Erythroblast (primary cell): ENCODE data around the gene AMZ1.

ENCODE experiments used
- DNase-seq, 2 experiments: peaks; one replicate each; lab custom pipeline; 2025; lab: John Stamatoyannopoulos, UW
- GATA1 ChIP-seq: IDR thresholded peaks from 2 replicates; pipeline ENCODE4 v1.6.1; 2011; ENCODE audit warnings: low read depth, mild to moderate bottlenecking, control low read depth, low read length, moderate library complexity
- POLR2A ChIP-seq: IDR thresholded peaks from 2 replicates; pipeline ENCODE4 v1.6.1; 2011; ENCODE audit warnings: mild to moderate bottlenecking, low read length

The AMZ1 gene, protein sequence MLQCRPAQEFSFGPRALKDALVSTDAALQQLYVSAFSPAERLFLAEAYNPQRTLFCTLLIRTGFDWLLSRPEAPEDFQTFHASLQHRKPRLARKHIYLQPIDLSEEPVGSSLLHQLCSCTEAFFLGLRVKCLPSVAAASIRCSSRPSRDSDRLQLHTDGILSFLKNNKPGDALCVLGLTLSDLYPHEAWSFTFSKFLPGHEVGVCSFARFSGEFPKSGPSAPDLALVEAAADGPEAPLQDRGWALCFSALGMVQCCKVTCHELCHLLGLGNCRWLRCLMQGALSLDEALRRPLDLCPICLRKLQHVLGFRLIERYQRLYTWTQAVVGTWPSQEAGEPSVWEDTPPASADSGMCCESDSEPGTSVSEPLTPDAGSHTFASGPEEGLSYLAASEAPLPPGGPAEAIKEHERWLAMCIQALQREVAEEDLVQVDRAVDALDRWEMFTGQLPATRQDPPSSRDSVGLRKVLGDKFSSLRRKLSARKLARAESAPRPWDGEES

GRCh38 chr7:2687881-2688318, at the start of gene AMZ1:
AMZ1 (plus strand) TSS chr7:2688202; CDS start chr7:2700452, 12,250 bp downstream.
- TF ChIP-seq POLR2A = no peak
- no peak for TF ChIP-seq GATA1
- no peak for DNase-seq

DNA sequence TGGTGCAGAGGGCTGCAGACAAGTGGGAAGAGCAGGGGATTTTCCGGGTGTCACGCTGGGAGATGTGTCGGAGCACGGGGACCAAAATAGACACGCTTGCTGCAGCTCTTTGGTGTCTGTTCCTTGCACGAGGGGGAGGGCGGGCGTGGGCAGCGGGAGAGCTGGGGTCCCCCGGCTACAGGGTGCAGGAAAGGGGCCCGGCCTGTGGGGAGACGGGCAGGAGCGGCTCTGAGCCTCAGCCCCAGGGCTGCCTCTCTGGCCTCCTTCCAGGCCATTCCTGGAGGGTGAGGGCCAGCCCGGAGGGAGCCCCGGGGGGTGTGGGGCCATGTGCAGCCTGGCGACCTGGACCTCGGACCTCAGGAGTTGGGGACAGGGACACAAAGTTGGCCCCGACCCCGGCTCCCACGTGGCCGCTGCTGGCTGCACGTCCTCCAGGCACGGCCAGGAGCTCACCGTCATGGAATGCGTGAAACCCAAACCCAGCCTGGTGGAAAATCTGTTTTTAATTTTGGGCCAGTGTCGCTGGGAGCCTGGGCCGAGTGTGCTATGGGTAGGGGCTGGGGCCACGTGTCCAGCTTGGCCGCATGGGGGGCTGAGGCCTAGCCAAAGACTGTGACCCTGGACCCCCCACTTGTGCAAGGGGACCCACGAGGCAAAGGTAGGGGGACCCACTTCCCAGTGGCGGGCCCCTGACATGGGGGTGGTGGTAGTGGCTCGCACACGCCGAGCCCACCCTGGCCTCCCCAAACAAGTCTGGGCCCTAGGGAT, 49.6 kb upstream of the AMZ1 start:
- TF ChIP-seq POLR2A (no peak), GATA1 (no peak)
- no peak for DNase-seq

GRCh38 chr7:2639181-2639681, 48.8 kb upstream of the AMZ1 start:
- TF ChIP-seq GATA1 (no peak), POLR2A (no peak)
- no peak for DNase-seq

DNA sequence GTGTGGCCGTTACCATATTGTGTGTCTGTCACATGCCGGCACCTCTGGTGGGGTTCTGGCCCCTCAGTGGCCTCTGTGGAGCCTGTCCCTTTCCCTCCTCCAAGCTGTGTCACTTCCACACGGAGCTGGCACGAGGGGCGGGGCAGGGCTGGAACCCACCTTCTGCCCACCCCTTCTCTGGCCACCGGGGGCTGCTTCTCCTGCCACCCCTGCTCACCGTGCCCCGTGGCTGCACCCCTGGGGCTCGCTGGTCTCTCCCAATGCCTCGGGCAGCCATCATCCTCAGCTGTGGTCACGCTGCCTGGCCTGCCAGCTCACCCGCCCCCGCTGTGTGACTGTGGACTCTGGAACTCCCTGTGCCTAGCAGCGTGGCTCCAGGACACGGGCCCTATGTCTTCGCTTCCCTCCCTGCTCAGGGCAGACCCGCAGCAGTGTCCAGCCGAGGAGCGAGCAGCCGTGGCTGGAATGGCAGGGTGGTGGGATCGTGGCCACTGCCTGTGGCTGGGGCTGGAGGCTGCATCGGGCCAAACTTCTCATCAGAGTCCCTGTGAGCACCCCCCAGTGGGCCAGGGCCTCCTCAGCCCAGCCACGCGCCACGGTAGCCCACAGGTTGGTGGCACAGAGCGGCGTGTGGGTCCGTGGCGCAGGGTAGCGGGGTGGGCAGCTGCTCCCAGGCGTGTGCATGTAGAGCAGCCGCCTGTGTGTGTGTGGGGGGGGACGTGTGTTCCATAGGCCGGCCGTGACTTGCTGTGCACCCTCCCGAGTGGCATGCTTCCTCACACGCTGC, 48.1 kb upstream of the AMZ1 start:
- no peak for DNase-seq
- no peak for TF ChIP-seq GATA1
- TF ChIP-seq POLR2A = no peak

DNA sequence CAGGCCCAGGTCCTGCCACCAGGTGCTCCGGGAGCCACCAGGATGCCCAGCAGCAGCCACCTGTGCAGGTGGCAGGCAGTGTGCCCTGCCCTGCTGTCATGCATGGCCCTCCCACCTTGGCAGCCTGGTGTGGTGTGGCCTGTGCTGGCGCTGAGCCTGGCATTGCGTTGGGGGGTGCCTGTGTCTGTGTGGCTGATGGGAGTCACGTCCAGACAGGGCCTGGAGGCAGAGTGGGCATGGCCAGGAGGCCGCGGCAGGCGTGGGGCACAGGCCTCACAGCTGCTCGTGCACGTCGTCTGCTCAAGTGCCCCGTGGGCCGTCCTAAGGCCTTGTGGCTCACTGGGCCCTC, 47.5 kb upstream of the AMZ1 start:
- DNase-seq = no peak

DNA sequence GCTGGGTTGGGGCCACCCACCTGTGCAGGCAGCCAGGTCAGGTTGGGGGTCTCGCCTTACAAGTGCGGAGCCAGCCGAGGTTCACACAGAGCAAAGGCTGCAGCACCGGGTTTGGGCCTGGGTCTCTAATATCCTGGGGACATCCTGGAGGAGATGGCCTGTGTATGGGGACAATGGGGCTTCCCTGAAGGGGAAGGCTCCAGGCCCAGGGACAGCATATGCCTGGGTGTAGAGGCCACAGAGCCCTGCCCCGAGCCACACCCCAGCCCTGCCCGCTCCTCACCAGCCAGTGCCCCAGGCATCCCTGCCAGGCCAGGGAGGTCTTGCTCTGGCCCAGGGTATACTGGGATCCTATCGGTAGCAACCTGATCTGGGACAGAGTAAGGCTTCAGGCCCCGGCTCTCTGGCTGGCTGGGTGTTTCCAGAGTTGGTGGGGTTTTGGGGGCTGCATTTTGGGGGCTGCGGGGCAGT, 47.1 kb upstream of the AMZ1 start:
- TF ChIP-seq GATA1 = no peak
- no peak for TF ChIP-seq POLR2A
- DNase-seq = no peak

More for the DNA sequence above, 47.5 kb upstream of the AMZ1 start:
- no peak for TF ChIP-seq POLR2A
- TF ChIP-seq GATA1 = no peak

GRCh38 chr7:2641406-2642393, 46.3 kb upstream of the AMZ1 start:
- no peak for TF ChIP-seq GATA1
- TF ChIP-seq POLR2A = no peak
- DNase-seq = no peak

- DNase-seq = peak in 1 of 2 experiments; percentile 10
- no peak for TF ChIP-seq GATA1
- TF ChIP-seq POLR2A = no peak
These were observed 44.4 kb upstream of the AMZ1 start for GRCh38 chr7:2643386-2644219.

DNA sequence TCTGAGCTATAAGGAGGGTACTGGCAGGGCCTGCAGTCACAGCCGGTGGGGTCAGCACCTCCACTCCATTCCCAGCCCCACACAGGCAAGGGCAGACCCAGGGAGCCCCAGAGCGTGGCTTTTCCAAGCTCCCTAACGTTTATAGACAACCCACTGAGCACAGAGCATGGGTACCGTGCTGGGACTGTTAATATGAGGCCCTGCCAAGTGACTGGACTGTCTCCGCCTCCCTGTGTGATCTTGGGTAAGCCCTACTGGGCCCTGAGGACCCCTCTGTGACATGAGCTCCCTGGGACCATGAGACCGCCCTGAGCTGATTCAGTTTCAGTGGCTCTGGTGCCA, 43.8 kb upstream of the AMZ1 start:
- TF ChIP-seq GATA1 (no peak), POLR2A (no peak)
- no peak for DNase-seq

GRCh38 chr7:2644562-2645273, 43.3 kb upstream of the AMZ1 start:
- DNase-seq = no peak
- TF ChIP-seq GATA1 (no peak), POLR2A (no peak)

GRCh38 chr7:2645274-2645868, 42.6 kb upstream of the AMZ1 start:
- DNase-seq = no peak
- TF ChIP-seq POLR2A (no peak), GATA1 (no peak)
